ENCODE measurements around the gene SLC13A4. TPM values are rescaled to one million over a fixed set of nuclear protein-coding genes. Genes with fewer than 3 reads are reported as not detected.

Gene SLC13A4
- total RNA-seq, 3 donors from 2014 or later: 0.29 to 0.32 TPM; not detected in 1

GRCh38 chr7:135772639-135773222 is 44.7 kb upstream of the SLC13A4 start:
- no peak overlapping the region for H3K27ac ChIP-seq
- H3K9me3 ChIP-seq: peaks cover 0 to under 1% of the 10 kb centered on the region in 2 donors
- no peaks in the 10 kb centered on the region for H3K4me1 ChIP-seq
- H3K36me3 ChIP-seq: no peaks in the 10 kb centered on the region
- no peak overlapping the region for H3K4me3 ChIP-seq
- TF ChIP-seq POLR2A (IDR thresholded peaks at IDR 0.05) (no peak), CTCF (IDR thresholded peaks at IDR 0.05) (no peak), POLR2AphosphoS5 (IDR thresholded peaks at IDR 0.05) (no peak)
- no peaks in the 10 kb centered on the region for H3K27me3 ChIP-seq
- no peak for DNase-seq (ENCODE audit: low spot score in 2 of 2)
- intact Hi-C loops (cut with DNase I; ENCODE audit: low total_unique reads): loop anchor here (5.0 kb wide), 1 partner anchor 870 kb away; no protein-coding TSS in a partner anchor

- Histone ChIP-seq H3K4me1 (no peaks in the 10 kb centered on the region), H3K4me3 (no peak overlapping the region), H3K36me3 (no peaks in the 10 kb centered on the region), H3K27me3 (no peaks in the 10 kb centered on the region), H3K9me3 (no peaks in the 10 kb centered on the region), H3K27ac (no peak overlapping the region)
- intact Hi-C loops (cut with DNase I; ENCODE audit: low total_unique reads): loop anchor here (5.0 kb wide), 1 partner anchor 870 kb away; no protein-coding TSS in a partner anchor
- TF ChIP-seq CTCF (IDR thresholded peaks at IDR 0.05) (no peak), POLR2A (IDR thresholded peaks at IDR 0.05) (no peak), POLR2AphosphoS5 (IDR thresholded peaks at IDR 0.05) (no peak)
- DNase-seq (ENCODE audit: low spot score in 2 of 2): no peak
These were observed 44.1 kb upstream of the SLC13A4 start for GRCh38 chr7:135771961-135772638.

- no peaks in the 10 kb centered on the region for H3K4me1 ChIP-seq
- H3K4me3 ChIP-seq: no peak overlapping the region
- no peaks in the 10 kb centered on the region for H3K36me3 ChIP-seq
- H3K27me3 ChIP-seq: no peaks in the 10 kb centered on the region
- H3K27ac ChIP-seq: no peak overlapping the region
- TF ChIP-seq POLR2A (IDR thresholded peaks at IDR 0.05) (no peak), POLR2AphosphoS5 (IDR thresholded peaks at IDR 0.05) (no peak), CTCF (IDR thresholded peaks at IDR 0.05) (no peak)
- intact Hi-C loops (cut with DNase I; ENCODE audit: low total_unique reads): loop anchor here (5.0 kb wide), 1 partner anchor 869 kb away; no protein-coding TSS in a partner anchor
- DNase-seq (ENCODE audit: low spot score in 2 of 2): no peak
- no peaks in the 10 kb centered on the region for H3K9me3 ChIP-seq
These were observed 43.1 kb upstream of the SLC13A4 start for GRCh38 chr7:135771051-135771450.

GRCh38 chr7:135770139-135770710 is 42.2 kb upstream of the SLC13A4 start:
- intact Hi-C loops (cut with DNase I; ENCODE audit: low total_unique reads): loop anchor here (5.0 kb wide), 1 partner anchor 868 kb away; no protein-coding TSS in a partner anchor
- no peaks in the 10 kb centered on the region for H3K27me3 ChIP-seq
- DNase-seq (ENCODE audit: low spot score in 2 of 2): no peak
- H3K4me1 ChIP-seq: no peaks in the 10 kb centered on the region
- no peak for TF ChIP-seq POLR2AphosphoS5 (IDR thresholded peaks at IDR 0.05)
- no peak for TF ChIP-seq POLR2A (IDR thresholded peaks at IDR 0.05)
- no peak for TF ChIP-seq CTCF (IDR thresholded peaks at IDR 0.05)
- no peaks in the 10 kb centered on the region for H3K9me3 ChIP-seq
- no peaks in the 10 kb centered on the region for H3K36me3 ChIP-seq
- no peak overlapping the region for H3K4me3 ChIP-seq
- peak overlapping the region; percentile 46 to 86 for H3K27ac ChIP-seq

Measured in breast epithelium (tissue), 4 donors.